A673 (cell line): ENCODE measurements around the gene MEIKIN.

Source experiments
- EZH2 ChIP-seq: fragments of 200-600 bp; sonication (generic); IDR thresholded peaks from 2 replicates; pipeline ENCODE4 v1.6.1; 2017; ENCODE audit warnings: borderline replicate concordance, low read depth, mild to moderate bottlenecking, mixed read lengths, antibody characterized with exemption, low read length; ENCODE audit not compliant: poor library complexity, severe bottlenecking
- TF ChIP-seq, protein P1 (sequence below): fragments of 300-800, 200-600 bp; sonication (generic); conservative IDR thresholded peaks from 2 replicates; pipeline ENCODE4 v1.5.1; 2017; ENCODE audit warnings: low read depth, mild to moderate bottlenecking, antibody characterized with exemption, low read length, moderate library complexity, mixed read lengths

DNA sequence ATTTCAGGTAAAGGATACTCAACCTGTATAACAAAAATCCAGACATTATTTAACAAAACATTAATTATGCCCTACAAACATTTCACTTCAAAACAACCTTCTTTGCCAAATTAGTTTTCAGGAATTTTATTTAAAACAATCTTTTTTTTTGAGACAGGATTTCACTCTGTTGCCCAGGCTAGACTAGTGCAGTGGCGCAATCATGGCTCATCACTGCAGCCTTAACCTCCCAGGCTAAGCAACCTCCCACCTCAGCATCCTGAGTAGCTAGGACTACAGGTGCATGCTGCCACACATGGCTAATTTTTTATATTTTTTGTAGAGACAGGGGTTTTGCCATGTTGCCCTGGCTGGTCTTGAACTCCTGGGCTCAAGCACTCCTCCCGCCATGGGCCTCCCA is 152.6 kb downstream of the MEIKIN start:
- TF ChIP-seq, protein P1, sequence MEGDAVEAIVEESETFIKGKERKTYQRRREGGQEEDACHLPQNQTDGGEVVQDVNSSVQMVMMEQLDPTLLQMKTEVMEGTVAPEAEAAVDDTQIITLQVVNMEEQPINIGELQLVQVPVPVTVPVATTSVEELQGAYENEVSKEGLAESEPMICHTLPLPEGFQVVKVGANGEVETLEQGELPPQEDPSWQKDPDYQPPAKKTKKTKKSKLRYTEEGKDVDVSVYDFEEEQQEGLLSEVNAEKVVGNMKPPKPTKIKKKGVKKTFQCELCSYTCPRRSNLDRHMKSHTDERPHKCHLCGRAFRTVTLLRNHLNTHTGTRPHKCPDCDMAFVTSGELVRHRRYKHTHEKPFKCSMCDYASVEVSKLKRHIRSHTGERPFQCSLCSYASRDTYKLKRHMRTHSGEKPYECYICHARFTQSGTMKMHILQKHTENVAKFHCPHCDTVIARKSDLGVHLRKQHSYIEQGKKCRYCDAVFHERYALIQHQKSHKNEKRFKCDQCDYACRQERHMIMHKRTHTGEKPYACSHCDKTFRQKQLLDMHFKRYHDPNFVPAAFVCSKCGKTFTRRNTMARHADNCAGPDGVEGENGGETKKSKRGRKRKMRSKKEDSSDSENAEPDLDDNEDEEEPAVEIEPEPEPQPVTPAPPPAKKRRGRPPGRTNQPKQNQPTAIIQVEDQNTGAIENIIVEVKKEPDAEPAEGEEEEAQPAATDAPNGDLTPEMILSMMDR: no peak
- no peak for TF ChIP-seq EZH2
